CD4-positive, alpha-beta T cell treated with Interleukin-17A for 4 hours (primary cell): ENCODE measurements around the gene FZD1.
"Not testable (repeated sequence)": the region's sequence is repeated elsewhere in the genome, so short reads cannot be mapped to it uniquely, and the experiment has no call there.

Source experiments
- DNase-seq: peaks from one replicate; pipeline ENCODE4 v3.0.0-alpha.2; 2020; ENCODE audit warnings: mixed read lengths

The FZD1 gene

DNA sequence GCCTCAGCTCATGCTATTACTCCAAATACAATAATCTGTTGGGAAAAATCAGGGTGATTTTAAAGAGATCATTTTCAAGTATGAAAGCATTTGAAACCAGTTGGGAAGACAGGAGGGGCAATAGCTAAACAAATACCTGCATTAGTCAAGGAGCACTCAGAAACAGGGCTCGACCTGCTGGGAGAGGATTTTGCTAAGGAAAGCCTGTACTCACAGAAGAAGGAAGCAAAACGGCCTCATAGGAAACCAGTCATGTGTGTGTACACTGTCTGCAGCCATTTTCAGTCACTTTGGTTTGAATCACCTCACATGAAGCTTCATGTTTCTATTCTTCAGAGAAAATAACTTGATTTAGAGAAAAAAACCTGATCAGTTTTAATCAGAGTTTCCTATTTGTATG, 38.6 kb downstream of the FZD1 start:
- no peak for DNase-seq

GRCh38 chr7:91306266-91306665, 42.0 kb downstream of the FZD1 start:
- DNase-seq = no peak

GRCh38 chr7:91307467-91307866, 43.2 kb downstream of the FZD1 start:
- DNase-seq = no peak

- not testable (repeated sequence) for DNase-seq
These were observed 44.0 kb downstream of the FZD1 start for GRCh38 chr7:91308191-91308590.

- no peak for DNase-seq
These were observed 46.7 kb downstream of the FZD1 start for GRCh38 chr7:91310830-91311460.

- no peak for DNase-seq
These were observed 47.6 kb downstream of the FZD1 start for GRCh38 chr7:91311839-91312238.

DNA sequence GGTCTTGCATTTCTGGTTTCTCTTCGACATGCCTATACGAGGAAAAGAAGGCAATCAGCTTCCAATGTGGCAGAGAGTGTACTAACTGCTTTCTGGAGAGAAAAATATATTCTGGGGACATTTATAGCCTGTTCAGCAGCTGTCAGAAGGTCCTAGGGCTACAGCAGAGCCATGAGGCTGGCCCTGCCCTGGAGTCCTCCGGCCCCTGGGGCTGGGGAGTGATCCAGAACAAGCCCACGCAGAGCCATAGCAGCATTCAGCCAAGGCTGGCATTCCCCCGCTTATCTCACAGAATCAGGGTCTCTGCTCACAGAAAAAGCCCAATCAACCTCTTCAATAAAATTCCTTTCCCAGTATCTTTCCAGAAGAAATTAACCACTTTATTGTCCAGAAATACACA, 48.9 kb downstream of the FZD1 start:
- no peak for DNase-seq

DNA sequence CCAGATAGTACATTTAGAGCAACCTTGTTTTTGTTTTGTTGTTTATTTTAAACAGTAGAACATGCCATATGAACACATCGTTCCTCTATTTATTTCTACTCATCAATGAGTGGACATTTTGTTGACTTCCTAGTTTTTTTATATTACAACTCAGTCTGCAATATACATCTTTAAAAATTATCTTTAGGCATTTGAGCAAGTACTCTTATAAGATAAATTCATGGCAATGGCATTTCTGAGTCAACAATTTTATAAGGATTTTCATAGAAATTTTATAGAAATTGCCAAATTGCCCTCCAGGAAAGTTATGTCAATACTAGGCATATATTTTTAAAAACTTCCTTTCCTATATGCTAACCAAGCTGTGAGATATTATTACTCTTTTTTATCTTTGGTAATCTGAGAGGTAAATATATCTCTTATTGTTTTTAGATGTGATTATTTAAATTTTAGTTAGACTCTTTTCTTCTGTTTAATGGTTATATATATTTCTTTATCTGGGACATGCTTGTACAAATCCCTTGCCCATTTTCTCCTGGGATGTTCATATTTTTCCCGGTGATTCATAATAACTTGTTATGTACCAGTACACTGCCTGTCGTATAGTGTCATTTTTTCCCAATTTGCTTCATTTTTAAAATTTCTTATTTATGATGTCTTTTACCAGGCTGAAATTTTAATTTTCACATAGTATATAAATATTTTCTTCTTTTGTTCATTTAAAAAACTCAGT, 50.5 kb downstream of the FZD1 start:
- DNase-seq = no peak

DNA sequence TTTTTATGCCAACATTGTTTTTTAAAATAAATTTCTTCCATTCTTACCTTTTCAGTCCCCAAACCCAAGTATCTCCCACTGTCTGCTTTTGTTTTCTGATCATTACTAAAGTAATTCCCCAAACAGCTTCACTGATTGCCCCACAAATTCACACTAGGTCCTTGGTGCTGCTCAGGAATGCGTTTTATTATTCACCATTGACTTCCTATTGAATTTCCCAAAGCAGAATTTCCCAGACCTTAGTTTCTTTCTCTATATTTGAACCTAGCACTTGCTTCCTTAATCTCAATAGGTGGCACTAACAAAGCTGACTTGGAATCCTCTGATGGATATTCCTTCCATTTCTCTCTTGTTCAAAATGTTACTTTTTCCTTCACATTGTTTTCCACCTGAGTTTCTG, 52.2 kb downstream of the FZD1 start:
- DNase-seq = no peak

- no peak for DNase-seq
These were observed 55.1 kb downstream of the FZD1 start for GRCh38 chr7:91319351-91319750.

GRCh38 chr7:91320366-91321078, 56.3 kb downstream of the FZD1 start:
- DNase-seq = no peak
